NCI-H1092 treated with DMSO at 0.1 percent for 48 hours (cell line): ENCODE measurements around the gene ASB18.
A peak's percentile ranks its signal among the peaks of the same experiment; 100 is the strongest.

ENCODE experiments used
- DNase-seq: peaks from one replicate; lab custom pipeline; 2025; lab: John Stamatoyannopoulos, UW

Gene ASB18

GRCh38 chr2:236205867-236206645, 58.1 kb downstream of the ASB18 start:
- no peak for DNase-seq

- DNase-seq = no peak
Measured at GRCh38 chr2:236204953-236205352, 59.3 kb downstream of the ASB18 start.

GRCh38 chr2:236200378-236200777, 63.8 kb downstream of the ASB18 start:
- no peak for DNase-seq

GRCh38 chr2:236196366-236196765, 67.8 kb downstream of the ASB18 start:
- DNase-seq = no peak

GRCh38 chr2:236195726-236196125, 68.5 kb downstream of the ASB18 start:
- no peak for DNase-seq

GRCh38 chr2:236194786-236195185, 69.4 kb downstream of the ASB18 start:
- no peak for DNase-seq

- DNase-seq = no peak
Measured at GRCh38 chr2:236193026-236193425, 71.2 kb downstream of the ASB18 start.

- no peak for DNase-seq
Measured at GRCh38 chr2:236190674-236191073, 73.5 kb downstream of the ASB18 start.

- no peak for DNase-seq
Measured at GRCh38 chr2:236184701-236185100, 79.5 kb downstream of the ASB18 start.

- peak; percentile 42 for DNase-seq
Measured at GRCh38 chr2:236180831-236181453, 83.3 kb downstream of the ASB18 start.

- DNase-seq = no peak
Measured at GRCh38 chr2:236180076-236180816, 84.0 kb downstream of the ASB18 start.

- no peak for DNase-seq
Measured at GRCh38 chr2:236179236-236180075, 84.8 kb downstream of the ASB18 start.

GRCh38 chr2:236178890-236179235, 85.3 kb downstream of the ASB18 start:
- no peak for DNase-seq

GRCh38 chr2:236177967-236178889, 86.0 kb downstream of the ASB18 start:
- DNase-seq = peak; percentile 54

- no peak for DNase-seq
Measured at GRCh38 chr2:236177604-236177966, 86.6 kb downstream of the ASB18 start.

- no peak for DNase-seq
Measured at GRCh38 chr2:236176951-236177350, 87.3 kb downstream of the ASB18 start.

GRCh38 chr2:236176417-236176816, 87.8 kb downstream of the ASB18 start:
- DNase-seq = no peak

- DNase-seq = no peak
Measured at GRCh38 chr2:236175548-236176150, 88.6 kb downstream of the ASB18 start.

GRCh38 chr2:236173729-236174607, 90.2 kb downstream of the ASB18 start:
- no peak for DNase-seq
